A549 (cell line): Measurements from ENCODE around the gene MEP1B. TPM values are rescaled to one million over a fixed set of nuclear protein-coding genes. Genes with fewer than 3 reads are reported as not detected.

Experiments
- ATAC-seq, 2 experiments: fragments of 200-7000 bp in 1 of 2; fragments of >200 bp in 1 of 2; cut with Nextera tagmentation in 1 of 2; cut with Tn5 transposase in 1 of 2; 3 replicates each; pipeline versions ENCODE4 v1.8.0 to v1.9.1; 2018 to 2020; ENCODE audit warnings: mild to moderate bottlenecking in 1 of 2, moderate library complexity in 1 of 2
- CTCF ChIA-PET: fragments of 300-600 bp; sonication (Branson Sonifier 250); formaldehyde crosslinking; extraction: SDS; loops from one replicate; lab custom pipeline; 2021; ENCODE audit warnings: antibody characterized with exemption, inconsistent platforms; lab: Yijun Ruan, JAX
- POLR2A ChIA-PET: fragments of 350-600 bp; formaldehyde crosslinking; extraction: SDS; loops from one replicate; lab custom pipeline; 2021; ENCODE audit warnings: antibody characterized with exemption, inconsistent platforms; lab: Yijun Ruan, JAX
- DNase-seq, 2 experiments: peaks; one replicate each; pipeline versions ENCODE4 v3.0.0 to v3.0.0-alpha.2; 2011 to 2016; ENCODE audit warnings: low read depth in 1 of 2, low spot score in 1 of 2
- FAIRE-seq: peaks from 2 replicates; lab custom pipeline; 2011; peaks lifted over from hg19 to GRCh38; lab: Jason Lieb, UNC
- H3K27ac ChIP-seq, 2 experiments: fragments of >200 bp; sonication (Bioruptor Twin); formaldehyde crosslinking; 3 replicates each; pipeline ENCODE4 v1.5.1; 2016 to 2017
- H3K4me1 ChIP-seq: fragments of >200 bp; sonication (Bioruptor Twin); formaldehyde crosslinking; 3 replicates; pipeline ENCODE4 v1.6.1; 2016
- H3K4me2 ChIP-seq: fragments of >200 bp; sonication (Bioruptor Twin); formaldehyde crosslinking; 3 replicates; pipeline ENCODE4 v1.6.1; 2016
- H3K4me3 ChIP-seq: fragments of >200 bp; sonication (Bioruptor Twin); formaldehyde crosslinking; 3 replicates; pipeline ENCODE4 v1.5.1; 2016
- H3K9me3 ChIP-seq: fragments of >200 bp; sonication (Bioruptor Twin); formaldehyde crosslinking; 3 replicates; pipeline ENCODE4 v1.6.1; 2016
- ATOH8 ChIP-seq: fragments of 250-450 bp; sonication (Bioruptor Pico); IDR thresholded peaks from 2 replicates; pipeline ENCODE4 v1.5.0; 2020; ENCODE audit warnings: low read depth, mild to moderate bottlenecking, moderate library complexity
- BCL3 ChIP-seq: fragments of >200 bp; sonication (Bioruptor Twin); formaldehyde crosslinking; IDR thresholded peaks from 3 replicates; pipeline ENCODE4 v1.6.1; 2016
- CBX8 ChIP-seq: fragments of 200-600 bp; sonication (generic); IDR thresholded peaks from 2 replicates; pipeline ENCODE4 v1.6.1; 2016
- CHD4 ChIP-seq: fragments of 200-600 bp; sonication (generic); IDR thresholded peaks from 2 replicates; pipeline ENCODE4 v1.6.1; 2016; ENCODE audit warnings: antibody characterized with exemption, mild to moderate bottlenecking, borderline replicate concordance
- EHMT2 ChIP-seq: fragments of 200-600 bp; sonication (generic); IDR thresholded peaks from 2 replicates; pipeline ENCODE4 v1.6.1; 2016; ENCODE audit warnings: antibody characterized with exemption, low read depth, mild to moderate bottlenecking, moderate library complexity
- EP300 ChIP-seq, 2 experiments: fragments of >200 bp; sonication (Bioruptor Twin); formaldehyde crosslinking; IDR thresholded peaks; 2 replicates in 1 of 2; 3 replicates in 1 of 2; pipeline ENCODE4 v1.6.1; 2016 to 2017
- ESRRA ChIP-seq: fragments of 150-350 bp; IDR thresholded peaks from 2 replicates; pipeline ENCODE4 v1.6.1; 2014; ENCODE audit warnings: mild to moderate bottlenecking, low read length, borderline replicate concordance
- HOXA7 ChIP-seq: fragments of 250-450 bp; sonication (Bioruptor Pico); IDR thresholded peaks from 2 replicates; pipeline ENCODE4 v1.5.0; 2020; ENCODE audit warnings: mild to moderate bottlenecking, moderate library complexity
- HOXB5 ChIP-seq: fragments of 250-450 bp; sonication (Bioruptor Pico); IDR thresholded peaks from 2 replicates; pipeline ENCODE4 v1.5.0; 2020; ENCODE audit warnings: mild to moderate bottlenecking, moderate library complexity
- JUNB ChIP-seq: fragments of >200 bp; sonication (Bioruptor Twin); formaldehyde crosslinking; IDR thresholded peaks from 2 replicates; pipeline ENCODE4 v1.6.1; 2016
- KDM5A ChIP-seq: fragments of 200-600 bp; sonication (generic); IDR thresholded peaks from 2 replicates; pipeline ENCODE4 v1.6.1; 2016; ENCODE audit warnings: antibody characterized with exemption, mild to moderate bottlenecking
- MAX ChIP-seq: IDR thresholded peaks from 2 replicates; pipeline ENCODE4 v1.6.1; 2012
- MAZ ChIP-seq: fragments of 150-350 bp; IDR thresholded peaks from 2 replicates; pipeline ENCODE4 v1.6.1; 2014; ENCODE audit warnings: antibody characterized with exemption, low read depth, low read length, borderline replicate concordance
- MYC ChIP-seq: IDR thresholded peaks from 2 replicates; pipeline ENCODE4 v1.6.1; 2012; ENCODE audit warnings: mild to moderate bottlenecking, inconsistent platforms, low read length, improper control_type of control experiment, borderline replicate concordance
- PBX3 ChIP-seq: IDR thresholded peaks from 2 replicates; pipeline ENCODE4 v1.6.1; 2012
- PHF8 ChIP-seq: fragments of 200-600 bp; sonication (generic); IDR thresholded peaks from 2 replicates; pipeline ENCODE4 v1.6.1; 2016; ENCODE audit warnings: low read depth, mild to moderate bottlenecking, antibody characterized with exemption, moderate library complexity, borderline replicate concordance
- POLR2A ChIP-seq: IDR thresholded peaks from 2 replicates; pipeline ENCODE4 v1.6.1; 2012; ENCODE audit warnings: mild to moderate bottlenecking, low read length
- RARB ChIP-seq: fragments of 250-450 bp; sonication (Bioruptor Pico); IDR thresholded peaks from 2 replicates; pipeline ENCODE4 v1.8.0; 2021; ENCODE audit warnings: mild to moderate bottlenecking, moderate library complexity
- RFX5 ChIP-seq: fragments of 450-650 bp; IDR thresholded peaks from 2 replicates; pipeline ENCODE4 v1.7.1; 2014; ENCODE audit warnings: antibody characterized with exemption, mild to moderate bottlenecking, moderate library complexity
- TFCP2L1 ChIP-seq: fragments of 250-450 bp; sonication (Bioruptor Pico); IDR thresholded peaks from 2 replicates; pipeline ENCODE4 v1.5.0; 2021; ENCODE audit warnings: mild to moderate bottlenecking
- TP53 ChIP-seq: fragments of 250-450 bp; sonication (Bioruptor Pico); IDR thresholded peaks from 2 replicates; pipeline ENCODE4 v1.5.0; 2021; ENCODE audit warnings: mild to moderate bottlenecking, moderate library complexity
- ZC3H11A ChIP-seq: fragments of 450-650 bp; IDR thresholded peaks from 2 replicates; pipeline ENCODE4 v1.6.1; 2014; ENCODE audit warnings: antibody characterized with exemption, mild to moderate bottlenecking
- ZSCAN20 ChIP-seq: fragments of 250-450 bp; sonication (Bioruptor Pico); IDR thresholded peaks from 2 replicates; pipeline ENCODE4 v1.8.0; 2022; ENCODE audit warnings: mild to moderate bottlenecking, moderate library complexity
- WGBS: methylation state at CpG from one replicate; pipeline ENCODE4 v1.1.6; 2017; ENCODE audit errors: missing lambda C conversion rate; 5-methylcytosine and 5-hydroxymethylcytosine counted together
- polyA plus RNA-seq, 4 experiments: library from polyadenylated mRNA; depleted of rRNA in 3 of 4; stranded (reverse); fragments of >200 nt; fragmentation: RNase III in 1 of 4; extraction: RNeasy Plus Mini Kit Qiagen cat#74134 plus additional on column Dnase treatment in 1 of 4; gene quantifications; 2 replicates in 3 of 4; 3 replicates in 1 of 4; pipeline ENCODE4 v1.2.3, GENCODE V29; 2011 to 2017

MEP1B gene
- polyA plus RNA-seq, 2 of the 4 experiments (the other 2 are of a cell fraction), result 0.04 TPM; not detected in 1

- FAIRE-seq (no peak), DNase-seq (no peak), ATAC-seq (no peak)
- 30% methylated on average over 3 of the region's 3 CpGs for WGBS
- Histone ChIP-seq H3K4me2 (no peak overlapping the region), H3K4me3 (no peak overlapping the region), H3K9me3 (no peaks in the 10 kb centered on the region), H3K4me1 (no peaks in the 10 kb centered on the region), H3K27ac (no peak overlapping the region)
- ChIA-PET POLR2A (no interaction called here), CTCF (interaction anchor here (1.2 kb wide), 1 partner anchor 98 kb away, joined by 3 read pairs; no protein-coding TSS in a partner anchor)
- TF ChIP-seq BCL3, result no peak
- TF ChIP-seq EP300 (IDR thresholded peaks at IDR 0.05), result no peak
- TF ChIP-seq CBX8, result no peak
- TF ChIP-seq, all 56 proteins: peak for 0
Observed at GRCh38 chr18:32255570-32255969, 65.7 kb downstream of the MEP1B start.

GRCh38 chr18:32257084-32257785 is 67.4 kb downstream of the MEP1B start:
- Histone ChIP-seq H3K27ac (no peak overlapping the region), H3K4me3 (no peak overlapping the region), H3K9me3 (no peaks in the 10 kb centered on the region), H3K4me2 (no peak overlapping the region), H3K4me1 (no peaks in the 10 kb centered on the region)
- TF ChIP-seq TP53 (CRISPR knock-in tag) (no peak), ZSCAN20 (CRISPR knock-in tag) (no peak), RFX5 (no peak), HOXA7 (CRISPR knock-in tag) (no peak)
- ChIA-PET POLR2A (no interaction called here), CTCF (no interaction called here)
- WGBS, result 80% methylated on average over 5 of the region's 5 CpGs
- FAIRE-seq (no peak), ATAC-seq (no peak), DNase-seq (no peak)

GRCh38 chr18:32258148-32258547 is 68.3 kb downstream of the MEP1B start:
- ChIA-PET CTCF (no interaction called here), POLR2A (no interaction called here)
- H3K9me3 ChIP-seq, result no peaks in the 10 kb centered on the region
- H3K4me3 ChIP-seq, result no peak overlapping the region
- no peak overlapping the region for H3K27ac ChIP-seq
- no peak for DNase-seq
- H3K4me1 ChIP-seq, result no peaks in the 10 kb centered on the region
- TF ChIP-seq KDM5A, result no peak
- TF ChIP-seq MYC, result no peak
- no peak for TF ChIP-seq ESRRA
- TF ChIP-seq MAX, result no peak
- no peak for TF ChIP-seq HOXB5 (CRISPR knock-in tag)
- TF ChIP-seq ZC3H11A, result no peak
- no peak for TF ChIP-seq TP53 (CRISPR knock-in tag)
- no peak for TF ChIP-seq TFCP2L1 (CRISPR knock-in tag)
- TF ChIP-seq ATOH8 (CRISPR knock-in tag), result no peak
- no peak for TF ChIP-seq PBX3
- no peak for TF ChIP-seq MAZ
- no peak for TF ChIP-seq EHMT2
- TF ChIP-seq RARB (CRISPR knock-in tag), result no peak
- TF ChIP-seq POLR2A, result no peak
- no peak for TF ChIP-seq JUNB
- no peak for TF ChIP-seq PHF8
- no peak for TF ChIP-seq CBX8
- no peak for TF ChIP-seq CHD4
- WGBS, result 39% methylated on average over 2 of the region's 2 CpGs
- ATAC-seq, result no peak
- no peak overlapping the region for H3K4me2 ChIP-seq
- FAIRE-seq, result no peak
